Stimulated activated CD8-positive, alpha-beta memory T cell treated with anti-CD3 and anti-CD28 coated beads, Interleukin-7, amount 100 ng/mL, for 4 hours (primary cell): Measurements from ENCODE around the gene ST6GAL1.
A peak's percentile ranks its signal among the peaks of the same experiment; 100 is the strongest.
"Not testable (repeated sequence)": the region's sequence is repeated elsewhere in the genome, so short reads cannot be mapped to it uniquely, and the experiment has no call there.

ENCODE experiments used
- DNase-seq, 2 donors: peaks; one replicate each; pipeline ENCODE4 v3.0.0-alpha.2; 2020; ENCODE audit warnings: low read depth in 2 of 2

Gene ST6GAL1

DNA sequence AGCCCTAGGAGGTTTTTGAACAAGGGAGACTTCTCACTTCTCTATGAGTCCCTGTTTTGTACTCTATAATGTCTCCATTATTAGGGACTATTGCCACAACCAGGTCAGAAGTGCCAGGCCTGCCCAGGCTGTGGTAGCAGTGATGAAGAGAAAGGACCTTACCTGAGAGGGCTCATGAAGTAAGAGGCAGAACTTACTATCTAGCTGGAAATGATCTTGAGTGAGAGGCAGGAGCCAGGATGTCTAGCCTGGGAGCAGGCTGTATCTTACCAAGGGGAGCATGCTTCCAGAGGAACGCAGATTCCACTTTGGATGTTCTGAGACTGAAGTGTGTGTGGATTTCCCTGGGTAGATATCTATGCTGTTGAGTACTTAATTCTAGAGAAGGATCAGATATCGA is 115.7 kb downstream of the ST6GAL1 start:
- no peak for DNase-seq

DNA sequence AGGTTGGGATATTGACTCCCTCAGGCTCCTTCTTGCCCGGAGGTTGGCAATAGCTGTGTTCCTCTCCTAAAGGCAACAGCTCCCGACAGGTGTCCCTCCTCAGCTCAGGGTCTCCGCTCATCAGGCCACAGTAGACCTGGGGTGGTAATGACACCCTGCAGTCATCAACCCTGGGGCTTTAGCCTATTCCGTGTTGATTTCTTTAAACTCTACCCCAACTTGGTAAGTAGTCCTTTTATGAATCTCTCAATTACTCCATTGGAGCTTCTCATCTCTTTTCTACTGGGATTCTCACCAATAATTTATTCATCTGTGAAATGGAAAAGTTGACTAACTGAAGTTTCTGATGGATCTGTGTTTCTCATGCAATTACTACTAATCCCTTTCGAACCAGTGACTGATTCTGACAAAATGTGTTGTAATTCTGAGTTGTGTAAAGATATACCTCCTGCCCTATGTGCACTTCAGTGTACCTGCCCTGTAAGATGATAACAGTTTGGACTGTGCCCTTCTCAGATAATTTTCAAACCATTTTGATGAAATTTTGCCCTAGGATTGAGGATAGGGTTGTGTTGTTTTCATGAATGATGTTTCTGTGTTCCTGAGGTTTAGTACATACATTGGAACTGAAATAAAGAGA is 119.3 kb downstream of the ST6GAL1 start:
- no peak for DNase-seq

DNA sequence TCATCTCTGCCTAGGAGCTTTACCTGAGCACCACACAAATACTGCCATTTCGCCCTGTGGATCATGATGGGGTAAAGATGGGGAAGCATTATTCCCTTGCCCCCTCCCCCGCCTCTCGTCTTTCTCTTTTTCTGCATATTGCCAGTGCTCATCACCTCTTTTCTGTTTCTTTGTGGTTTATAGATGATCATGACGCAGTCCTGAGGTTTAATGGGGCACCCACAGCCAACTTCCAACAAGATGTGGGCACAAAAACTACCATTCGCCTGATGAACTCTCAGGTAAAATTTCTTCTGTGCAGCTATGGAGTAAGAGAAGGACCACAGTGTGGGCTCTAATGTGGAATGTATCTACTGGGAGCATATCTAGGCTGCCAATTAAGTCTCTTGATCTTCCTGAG is 120.7 kb downstream of the ST6GAL1 start:
- DNase-seq, result no peak

DNA sequence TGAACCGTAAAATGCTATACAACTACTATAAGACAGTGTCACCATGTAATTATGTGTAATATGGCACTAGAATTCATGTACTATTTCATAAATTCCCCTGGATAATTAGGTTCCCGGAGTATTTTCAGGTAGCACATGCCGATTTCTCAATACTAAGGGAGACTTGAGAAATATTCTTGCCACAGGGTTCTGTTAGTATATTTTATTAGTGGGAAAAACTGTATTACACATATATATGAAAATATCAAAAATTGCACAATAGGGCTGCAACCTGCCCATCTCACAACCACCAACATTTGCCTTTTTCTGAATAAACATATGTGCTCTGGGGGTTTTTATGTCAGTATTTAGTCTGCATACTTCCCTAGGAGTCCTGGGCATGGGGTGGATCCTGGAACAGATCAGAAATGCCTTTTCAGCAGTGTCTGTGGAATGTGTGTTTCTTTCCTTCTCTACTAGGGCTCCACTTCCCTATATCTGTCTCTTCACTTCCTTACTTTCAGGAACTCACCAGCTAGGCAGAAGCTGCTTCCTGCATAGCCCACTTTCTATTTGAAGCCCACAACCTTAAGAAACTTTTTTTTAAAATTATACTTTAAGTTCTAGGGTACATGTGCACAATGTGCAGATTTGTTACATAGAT is 121.5 kb downstream of the ST6GAL1 start:
- no peak for DNase-seq

DNA sequence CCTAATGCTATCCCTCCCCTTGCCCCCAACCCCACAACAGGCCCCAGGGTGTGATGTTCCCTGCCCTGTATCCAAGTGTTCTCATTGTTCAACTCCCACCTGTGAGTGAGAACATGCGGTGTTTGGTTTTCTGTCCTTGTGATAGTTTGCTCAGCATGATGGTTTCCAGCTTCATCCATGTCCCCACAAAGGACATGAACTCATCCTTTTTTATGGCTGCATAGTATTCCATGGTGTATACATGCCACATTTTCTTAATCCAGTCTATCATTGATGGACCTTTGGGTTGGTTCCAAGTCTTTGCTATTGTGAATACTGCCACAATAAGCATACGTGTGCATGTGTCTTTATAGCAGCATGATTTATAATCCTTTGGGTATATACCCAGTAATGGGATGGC is 122.1 kb downstream of the ST6GAL1 start:
- not testable (repeated sequence) for DNase-seq

DNA sequence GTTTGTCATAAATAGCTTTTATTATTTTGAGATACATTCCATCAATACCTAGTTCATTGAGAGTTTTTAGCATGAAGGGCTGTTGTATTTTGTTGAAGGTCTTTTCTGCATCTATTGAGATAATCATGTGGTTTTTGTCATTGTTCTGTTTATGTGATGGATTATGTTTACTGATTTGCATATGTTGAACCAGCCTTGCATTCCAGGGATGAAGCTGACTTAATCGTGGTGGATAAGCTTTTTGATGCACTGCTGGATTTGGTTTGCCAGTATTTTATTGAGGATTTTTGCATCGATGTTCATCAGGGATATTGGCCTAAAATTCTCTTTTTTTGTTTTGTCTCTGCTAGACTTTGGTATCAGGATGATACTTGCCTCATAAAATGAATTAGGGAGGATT is 124.1 kb downstream of the ST6GAL1 start:
- DNase-seq, result not testable (repeated sequence)

DNA sequence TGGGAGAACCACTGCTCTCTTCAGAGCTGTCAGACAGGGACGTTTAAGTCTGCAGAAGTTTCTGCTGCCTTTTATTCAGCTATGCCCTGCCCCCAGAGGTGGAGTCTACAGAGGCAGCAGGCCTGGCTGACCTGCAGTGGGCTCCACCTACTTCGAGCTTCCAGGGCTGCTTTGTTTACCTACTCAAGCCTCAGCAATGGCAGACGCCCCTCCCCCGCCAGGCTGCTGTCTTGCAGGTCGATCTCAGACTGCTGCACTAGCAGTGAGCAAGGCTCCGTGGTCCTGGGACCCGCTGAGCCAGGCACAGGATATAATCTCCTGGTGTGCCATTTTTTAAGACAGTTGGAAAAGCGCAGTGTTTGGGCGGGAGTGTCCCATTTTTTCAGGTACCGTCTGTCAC is 127.5 kb downstream of the ST6GAL1 start:
- not testable (repeated sequence) for DNase-seq

DNA sequence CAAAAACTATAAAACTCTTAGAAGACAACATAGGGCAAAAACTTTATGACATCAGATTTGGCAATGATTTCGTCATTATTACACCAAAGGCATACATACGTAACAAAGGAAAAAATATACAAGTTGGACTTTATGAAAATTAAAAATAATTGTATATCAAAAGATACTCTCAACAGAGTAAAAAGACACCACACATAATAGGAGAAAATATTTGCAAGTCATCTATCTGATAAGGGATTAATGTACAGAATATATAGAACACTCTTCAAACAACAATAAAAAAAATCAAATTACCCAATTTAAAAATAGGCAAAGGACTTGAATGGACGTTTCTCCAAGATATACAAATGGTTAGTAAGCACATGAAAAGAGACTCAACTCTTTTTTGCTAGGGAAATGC is 131.4 kb downstream of the ST6GAL1 start:
- DNase-seq, result no peak

DNA sequence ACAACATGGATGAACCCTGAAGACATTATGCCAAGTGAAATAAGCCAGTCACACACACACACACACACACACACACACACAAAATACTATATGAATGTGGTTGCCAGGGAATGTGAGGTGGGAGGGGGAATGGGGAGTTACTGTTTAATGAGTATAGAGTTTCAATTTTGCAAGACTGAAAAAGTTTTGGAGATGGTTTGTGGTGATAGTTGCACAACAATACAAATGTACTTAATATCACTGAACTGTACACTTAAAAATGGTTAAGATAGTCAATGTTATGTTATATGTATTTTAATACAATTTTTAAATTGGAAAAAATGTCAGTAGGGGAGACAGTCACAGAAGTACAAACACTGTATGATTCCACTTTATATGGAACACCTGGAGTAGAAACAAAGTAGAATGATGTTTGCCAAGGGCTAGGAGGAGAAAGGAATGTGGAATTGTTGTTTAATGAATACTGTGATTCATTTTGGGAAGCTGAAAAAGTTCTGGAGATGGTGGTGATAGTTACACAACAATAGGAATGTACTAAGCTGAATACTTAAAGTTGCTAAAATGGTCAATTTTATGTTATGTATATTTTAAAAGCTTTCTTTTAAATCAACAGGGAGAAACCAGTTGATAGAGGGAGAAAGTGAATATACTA is 132.3 kb downstream of the ST6GAL1 start:
- no peak for DNase-seq

DNA sequence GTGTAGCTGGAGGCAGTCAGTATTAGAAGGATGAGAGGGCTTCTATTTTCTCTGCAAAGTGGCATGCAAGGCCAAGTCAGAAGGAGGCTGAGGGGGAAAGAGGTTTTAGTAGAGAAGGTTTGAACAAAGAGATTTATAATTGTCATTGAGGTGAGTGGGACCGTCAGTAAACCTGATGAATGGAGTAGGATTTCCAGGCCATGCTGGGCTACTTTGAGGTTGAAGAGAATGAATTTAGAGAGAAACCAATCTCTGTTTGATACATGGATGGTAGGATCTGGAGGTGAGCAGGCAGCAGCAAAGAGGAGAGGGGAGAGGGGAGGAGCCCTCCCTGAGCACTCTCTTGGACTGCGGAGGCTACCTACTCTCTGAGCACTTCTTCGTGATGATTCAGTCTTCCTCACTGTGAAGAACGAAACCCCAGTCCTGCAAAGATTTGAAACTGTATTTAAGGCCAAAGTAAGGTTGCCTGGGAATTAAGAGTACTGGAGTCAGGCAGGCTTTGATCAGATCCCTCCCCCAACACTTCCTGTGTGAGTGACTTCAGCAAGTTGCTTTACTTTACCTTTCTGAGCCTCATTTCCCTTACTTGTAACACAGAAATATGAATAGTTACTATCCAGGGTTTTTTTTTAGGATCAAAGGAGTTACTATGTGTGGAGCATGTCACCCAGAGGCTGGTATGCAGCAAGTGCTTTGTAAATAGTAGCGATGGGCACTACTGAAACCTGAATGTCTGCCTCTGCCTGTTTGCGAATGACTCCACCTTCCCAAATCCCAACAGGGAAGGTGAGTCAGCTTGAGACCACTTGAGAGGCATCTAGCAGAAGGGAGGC is 133.2 kb downstream of the ST6GAL1 start:
- no peak for DNase-seq

DNA sequence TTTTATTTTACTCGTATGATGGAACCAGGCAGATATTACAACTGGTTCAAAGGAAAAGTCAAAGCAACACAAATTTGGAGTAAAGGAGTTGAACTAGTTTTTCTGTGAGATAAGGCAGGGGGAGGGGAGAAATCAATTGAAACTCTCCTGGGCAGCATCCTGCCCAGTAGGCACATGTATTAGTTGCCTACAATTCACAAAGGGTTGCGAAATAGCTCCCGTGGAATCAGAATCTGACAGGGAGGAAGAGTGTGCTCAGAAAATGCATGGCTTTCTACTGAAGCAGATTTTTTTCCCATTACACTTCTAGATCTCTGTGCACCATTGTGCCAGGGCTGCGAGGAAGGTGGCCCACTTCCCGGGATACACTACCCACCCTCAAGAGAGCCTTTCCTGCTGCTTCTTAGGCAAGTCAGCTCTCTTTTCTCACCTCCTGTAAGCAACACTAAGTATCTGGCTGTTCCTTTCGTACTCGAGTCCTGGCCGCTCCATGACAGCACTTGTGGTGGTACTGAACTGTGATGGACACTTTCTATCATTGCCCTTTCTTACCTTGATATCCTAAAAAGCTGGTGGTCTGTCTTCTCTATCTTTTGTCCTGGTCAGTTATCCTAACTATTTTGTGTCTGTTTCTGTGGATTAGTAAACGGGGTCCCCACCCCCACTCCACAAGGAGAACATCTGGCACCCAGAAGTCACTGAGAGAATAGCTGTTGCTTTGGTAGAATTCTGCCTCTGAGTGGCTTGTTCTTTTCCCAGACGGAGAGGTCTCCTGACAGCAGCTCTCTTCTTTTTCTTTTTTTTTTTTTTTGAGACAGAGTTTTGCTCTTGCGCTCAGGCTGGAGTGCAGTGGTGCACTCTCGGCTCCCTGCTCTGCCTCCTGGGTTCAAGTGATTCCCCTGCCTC is 134.1 kb downstream of the ST6GAL1 start:
- no peak for DNase-seq

DNA sequence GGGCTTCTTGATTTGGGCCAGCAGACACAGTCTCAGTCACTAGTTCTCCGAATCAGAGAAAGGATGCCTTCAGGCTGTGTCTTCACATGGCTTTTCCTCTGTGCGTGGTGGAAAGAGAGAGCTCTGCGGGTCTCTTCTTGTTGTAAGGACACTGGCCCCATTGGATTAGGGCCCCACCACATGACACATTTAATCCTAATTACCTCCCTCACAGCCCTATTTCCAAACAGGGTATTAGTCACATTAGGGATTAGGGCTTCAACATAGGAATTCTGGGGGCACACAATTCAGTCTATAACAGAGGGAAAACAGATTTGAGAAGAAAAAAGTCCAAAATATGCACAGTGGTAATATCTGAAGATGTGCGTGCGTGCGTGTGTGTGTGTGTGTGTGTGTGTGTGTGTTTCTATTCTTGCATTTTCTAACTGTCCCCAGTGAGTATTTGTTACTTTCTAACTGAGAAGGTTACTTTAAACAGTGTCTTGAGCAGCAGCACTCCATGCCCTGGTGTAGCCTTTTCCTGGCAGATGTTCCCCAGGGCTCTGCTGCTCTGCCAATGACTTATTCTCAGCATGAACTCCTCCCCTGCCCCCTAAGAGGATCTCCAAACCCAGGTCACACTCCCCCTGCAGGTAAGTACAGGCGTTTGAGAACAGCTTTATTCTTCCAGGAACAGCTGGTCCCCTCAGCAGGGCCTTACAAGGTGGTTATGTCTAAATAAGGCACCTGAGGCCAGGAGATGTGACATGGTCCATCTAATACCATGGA is 136.1 kb downstream of the ST6GAL1 start:
- DNase-seq, result peak; percentile 24 to 47

DNA sequence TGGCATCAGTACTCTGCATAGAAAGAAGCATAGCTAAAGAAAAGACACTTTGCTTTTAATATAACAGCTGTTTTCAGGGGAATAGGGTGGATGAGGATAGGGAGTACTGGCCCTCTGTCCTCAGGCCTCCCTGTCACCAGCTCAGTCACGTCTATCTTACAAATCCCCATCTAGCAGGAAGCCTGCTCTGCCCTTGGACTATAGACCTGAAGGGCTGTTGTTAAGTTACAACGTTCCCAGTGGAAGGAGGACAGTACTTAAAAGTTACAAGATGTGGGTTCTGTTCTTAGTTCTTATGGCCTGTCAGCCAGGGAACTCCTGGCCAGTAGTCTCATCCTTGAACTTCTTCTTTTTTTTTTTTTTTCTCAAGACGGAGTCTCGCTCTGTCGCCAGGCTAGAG is 138.5 kb downstream of the ST6GAL1 start:
- DNase-seq, result no peak

DNA sequence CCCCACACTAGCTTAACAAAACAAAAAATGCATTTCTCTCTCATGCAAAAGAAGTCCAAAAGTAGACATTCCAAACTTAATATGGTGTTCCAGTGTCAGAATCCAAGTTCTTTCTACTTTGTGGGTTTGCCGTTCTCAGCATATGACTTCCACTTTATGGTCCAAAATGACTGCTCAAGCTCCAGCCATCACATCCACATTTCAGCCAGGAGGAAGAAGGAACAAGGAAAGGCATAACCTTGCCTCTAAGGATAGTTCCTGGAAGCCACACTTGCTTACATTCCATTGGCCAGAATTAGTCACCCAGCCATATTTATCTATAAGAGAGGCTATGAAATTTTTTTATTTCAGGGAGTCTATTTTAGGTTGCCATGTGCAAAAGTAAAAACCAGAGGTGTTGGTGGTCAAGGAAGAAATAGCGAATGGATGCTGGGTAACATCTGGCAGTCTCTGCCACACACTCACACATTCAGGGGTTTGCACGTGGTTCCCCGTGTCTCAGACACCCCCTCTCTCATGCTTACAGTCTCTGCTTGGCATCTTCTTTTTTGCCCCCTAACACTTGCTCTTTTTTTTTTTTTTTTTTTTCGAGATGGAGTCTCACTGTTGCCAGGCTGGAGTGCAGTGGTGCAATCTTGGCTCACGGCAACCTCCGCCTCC is 139.7 kb downstream of the ST6GAL1 start:
- DNase-seq, result no peak

DNA sequence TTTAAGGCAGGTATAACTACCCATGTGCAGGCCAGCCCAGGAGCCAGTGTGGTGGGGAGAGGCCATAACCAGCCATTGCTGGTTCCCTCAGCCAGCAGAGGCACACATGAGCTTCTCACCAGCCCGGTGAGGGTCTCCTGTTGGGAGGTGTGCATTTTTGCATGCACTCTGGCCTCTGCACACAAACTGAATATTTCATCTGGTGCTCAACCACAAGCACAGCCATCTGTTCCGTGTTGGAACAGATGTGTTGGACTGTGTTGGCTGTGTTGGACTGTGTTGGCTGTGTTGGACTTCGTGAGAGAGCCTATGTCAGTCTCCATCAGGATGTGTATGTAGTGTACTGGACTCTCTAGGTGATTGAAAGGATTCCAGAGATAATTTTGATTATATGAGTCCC is 141.8 kb downstream of the ST6GAL1 start:
- DNase-seq, result no peak

DNA sequence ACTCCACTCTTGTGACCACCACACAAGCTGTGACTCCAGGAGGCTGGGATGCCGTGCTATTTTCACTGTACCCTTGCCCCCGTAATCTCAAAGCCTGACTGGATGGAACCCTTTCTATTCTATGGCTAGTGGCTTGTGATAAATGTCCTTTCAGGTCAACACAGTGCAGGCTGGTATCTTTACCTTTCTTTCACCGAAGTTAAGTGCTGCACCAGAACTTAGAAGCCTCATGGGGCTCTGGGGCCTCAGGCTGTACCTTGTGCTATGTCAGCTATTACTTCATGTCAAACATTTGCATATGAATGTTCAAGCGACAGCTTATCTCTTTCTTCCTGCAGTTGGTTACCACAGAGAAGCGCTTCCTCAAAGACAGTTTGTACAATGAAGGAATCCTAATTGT is 142.2 kb downstream of the ST6GAL1 start:
- no peak for DNase-seq

DNA sequence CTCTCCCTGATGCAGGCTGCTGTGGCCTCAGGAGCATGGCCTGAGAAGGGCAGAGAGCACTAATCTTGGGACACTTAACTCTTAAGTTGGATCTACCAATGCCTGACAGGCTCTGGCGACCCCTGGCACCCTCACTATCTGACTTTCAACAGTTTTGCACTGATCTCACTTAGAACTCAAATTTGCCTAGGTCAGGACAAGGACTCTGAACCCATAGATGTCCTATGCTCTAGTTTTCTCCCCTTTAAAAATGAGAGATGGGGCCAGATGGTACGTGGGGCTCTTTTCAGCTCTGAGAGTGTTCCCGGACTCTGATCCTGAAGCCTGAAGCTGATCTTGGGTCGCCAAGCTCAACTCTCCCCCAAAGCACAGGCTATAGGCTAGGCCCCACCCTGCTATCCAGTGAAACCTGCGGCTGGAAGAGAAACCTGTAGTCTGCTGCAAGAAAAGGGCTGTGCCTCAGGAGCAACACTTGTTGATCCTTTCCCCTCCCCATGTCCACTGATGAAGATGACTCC is 143.3 kb downstream of the ST6GAL1 start:
- DNase-seq, result no peak

DNA sequence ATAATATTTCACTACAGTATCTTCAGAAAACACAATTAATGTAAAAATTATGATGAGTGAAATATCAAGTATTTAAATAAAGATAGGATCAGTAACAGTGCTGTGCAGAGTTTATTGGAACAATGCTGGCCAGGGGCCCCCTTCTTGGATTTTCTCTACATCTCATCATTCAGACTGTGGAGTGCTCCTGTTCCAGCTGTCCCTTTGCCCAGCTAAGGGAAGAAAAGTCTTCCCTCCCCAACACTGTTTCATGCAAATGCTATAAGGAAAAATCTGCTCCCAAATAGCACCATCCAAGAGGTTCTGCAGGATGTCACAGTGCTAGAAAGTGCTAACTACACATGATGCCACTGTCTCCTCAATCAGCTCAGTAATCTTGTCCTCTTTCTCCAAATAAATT is 144.5 kb downstream of the ST6GAL1 start:
- DNase-seq, result no peak

DNA sequence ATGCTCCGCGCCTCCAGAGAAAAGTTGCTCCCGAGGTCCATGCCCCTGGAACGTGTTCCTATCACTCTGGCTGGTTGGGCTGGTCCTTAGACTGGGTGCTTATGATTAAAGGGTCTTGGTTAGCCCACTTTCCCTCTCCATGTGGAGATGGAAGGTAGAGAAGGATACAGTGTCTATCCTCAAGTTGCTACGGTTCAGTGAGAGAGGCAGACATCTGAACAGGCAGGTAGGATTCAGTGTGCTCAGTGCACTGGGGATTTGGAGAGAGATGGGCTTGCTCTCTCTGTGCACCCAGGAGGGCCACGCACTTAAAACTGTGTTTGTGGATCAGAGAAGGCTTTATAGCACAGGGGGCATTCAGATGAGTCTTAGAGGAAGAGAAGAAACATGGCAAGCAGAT is 146.0 kb downstream of the ST6GAL1 start:
- DNase-seq, result no peak

DNA sequence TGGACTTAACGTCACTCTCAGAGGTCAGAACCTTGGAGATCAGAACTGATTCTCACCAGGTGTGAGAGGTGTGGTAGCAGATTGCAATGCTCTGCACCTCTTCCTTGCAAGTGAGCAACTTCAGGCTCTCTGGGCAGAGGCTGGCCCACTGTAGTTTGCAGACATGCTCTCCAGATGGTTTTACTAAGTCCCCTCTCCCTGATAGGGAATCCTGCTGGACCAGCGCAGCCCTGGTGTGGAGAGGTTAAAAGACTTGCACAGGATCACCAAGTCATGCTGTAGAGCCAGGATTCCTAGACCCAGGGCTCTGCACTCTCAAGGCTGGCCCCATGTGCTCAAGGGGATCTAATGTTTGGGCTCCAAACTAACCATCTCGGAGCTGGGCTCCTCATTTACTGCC is 146.8 kb downstream of the ST6GAL1 start:
- no peak for DNase-seq
